BLaER1 (cell line): ENCODE data around the gene TSKS.

Experiments
- H3K27ac ChIP-seq: shearing (Covaris generic); formaldehyde crosslinking; 2 replicates; pipeline ENCODE4 v1.8.1; 2022
- H3K27me3 ChIP-seq: shearing (Covaris generic); formaldehyde crosslinking; 2 replicates; pipeline ENCODE4 v1.8.1; 2022
- H3K36me3 ChIP-seq: shearing (Covaris generic); formaldehyde crosslinking; 2 replicates; pipeline ENCODE4 v1.8.1; 2022
- H3K4me1 ChIP-seq: shearing (Covaris generic); formaldehyde crosslinking; 2 replicates; pipeline ENCODE4 v1.8.1; 2022
- H3K4me2 ChIP-seq: shearing (Covaris generic); formaldehyde crosslinking; 2 replicates; pipeline ENCODE4 v1.8.1; 2022
- H3K4me3 ChIP-seq: shearing (Covaris generic); formaldehyde crosslinking; 2 replicates; pipeline ENCODE4 v1.8.1; 2022
- H3K9ac ChIP-seq: shearing (Covaris generic); formaldehyde crosslinking; 2 replicates; pipeline ENCODE4 v1.8.1; 2022
- H3K9me3 ChIP-seq: shearing (Covaris generic); formaldehyde crosslinking; 2 replicates; pipeline ENCODE4 v1.8.1; 2022
- H4K20me1 ChIP-seq: shearing (Covaris generic); formaldehyde crosslinking; 2 replicates; pipeline ENCODE4 v1.8.1; 2022
- Cebpa-rat ChIP-seq: shearing (Covaris generic); IDR thresholded peaks from 2 replicates; pipeline ENCODE4 v1.8.1; 2022

TSKS gene

GRCh38 chr19:49770529-49770928, 7.4 kb upstream of the TSKS start:
- no peak for TF ChIP-seq Cebpa-rat
- H3K4me3 ChIP-seq: no peak overlapping the region
- H3K4me2 ChIP-seq: no peak overlapping the region
- no peak overlapping the region for H3K9ac ChIP-seq
- H3K27ac ChIP-seq: no peak overlapping the region
- H4K20me1 ChIP-seq: peaks cover 57% of the 10 kb centered on the region
- H3K9me3 ChIP-seq: no peaks in the 10 kb centered on the region
- no peaks in the 10 kb centered on the region for H3K27me3 ChIP-seq
- peaks cover 21% of the 10 kb centered on the region for H3K4me1 ChIP-seq
- peaks cover 50% of the 10 kb centered on the region for H3K36me3 ChIP-seq

DNA sequence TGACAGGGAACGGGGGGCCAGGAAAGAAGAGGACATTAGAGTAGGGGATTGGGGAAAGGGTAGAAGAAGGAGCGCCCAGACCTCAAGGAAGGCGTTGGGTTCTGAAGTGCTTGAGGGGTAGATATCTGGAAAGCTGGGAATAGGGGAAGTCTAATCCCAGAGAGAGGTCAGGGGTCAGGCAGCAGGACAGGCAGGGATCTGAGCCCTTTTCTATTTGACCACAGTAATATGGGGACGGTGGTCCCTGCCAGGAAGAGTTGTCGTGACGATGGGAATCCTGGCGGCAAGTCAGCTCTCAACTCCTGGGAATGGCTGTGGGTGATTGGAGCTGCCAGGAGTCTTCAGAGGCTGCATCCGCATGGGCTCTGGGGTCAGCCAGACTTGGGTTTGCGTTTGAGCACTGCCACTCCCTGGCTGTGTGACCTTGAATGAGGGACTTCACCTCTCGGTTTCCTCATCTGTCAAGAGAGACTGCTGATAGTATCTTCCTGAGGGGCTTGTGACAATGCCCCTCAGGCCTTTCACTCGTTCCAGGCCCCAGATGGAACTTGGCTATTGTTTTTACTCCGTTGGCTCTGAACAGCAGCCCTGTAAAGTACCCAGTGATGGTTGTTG, 5.0 kb upstream of the TSKS start:
- Histone ChIP-seq H4K20me1 (peaks cover 32% of the 10 kb centered on the region), H3K4me3 (peak overlapping the region; percentile 85), H3K9me3 (no peaks in the 10 kb centered on the region), H3K9ac (peak overlapping the region; percentile 89), H3K27ac (peak overlapping the region; percentile 71), H3K27me3 (no peaks in the 10 kb centered on the region), H3K4me2 (peak overlapping the region; percentile 97), H3K4me1 (peaks cover 23% of the 10 kb centered on the region), H3K36me3 (peaks cover 29% of the 10 kb centered on the region)
- no peak for TF ChIP-seq Cebpa-rat

GRCh38 chr19:49767381-49767780, 4.3 kb upstream of the TSKS start:
- Histone ChIP-seq H3K9ac (peak overlapping the region; percentile 89), H3K36me3 (peaks cover 23% of the 10 kb centered on the region), H3K27ac (peak overlapping the region; percentile 71), H4K20me1 (peaks cover 27% of the 10 kb centered on the region), H3K9me3 (no peaks in the 10 kb centered on the region), H3K4me2 (peak overlapping the region; percentile 97), H3K27me3 (no peaks in the 10 kb centered on the region), H3K4me1 (peaks cover 23% of the 10 kb centered on the region), H3K4me3 (peak overlapping the region; percentile 85)
- no peak for TF ChIP-seq Cebpa-rat

DNA sequence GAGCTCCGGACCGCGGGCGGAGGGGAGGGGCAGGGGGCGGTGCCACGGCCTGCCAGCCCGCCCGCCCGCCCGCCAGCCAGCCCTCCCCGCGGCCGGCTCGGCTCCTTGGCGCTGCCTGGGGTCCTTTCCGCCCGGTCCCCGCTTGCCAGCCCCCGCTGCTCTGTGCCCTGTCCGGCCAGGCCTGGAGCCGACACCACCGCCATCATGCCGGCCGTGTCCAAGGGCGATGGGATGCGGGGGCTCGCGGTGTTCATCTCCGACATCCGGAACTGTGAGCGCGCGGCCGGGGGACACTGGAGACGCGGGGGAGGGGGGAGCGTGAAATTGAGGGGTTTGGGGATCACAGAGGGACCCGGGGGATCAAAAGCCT, 3.8 kb upstream of the TSKS start, which contains the start of gene AP2A1:
TSS of gene AP2A1 (plus strand) at position 72 of the 370 bp plus-strand sequence. CDS start at position 205, 133 bp downstream.
- peak within 1 kb of the TSS; percentile 97 for H3K4me2 ChIP-seq
- H3K9ac ChIP-seq: peak within 1 kb of the TSS; percentile 89
- H3K4me3 ChIP-seq: peak within 1 kb of the TSS; percentile 85
- H3K27me3 ChIP-seq: no peaks in the 10 kb centered on the region
- H3K27ac ChIP-seq: peak within 1 kb of the TSS; percentile 79
- no peak for TF ChIP-seq Cebpa-rat
- H3K36me3 ChIP-seq: peaks cover 23% of the 10 kb centered on the region
- no peaks in the 10 kb centered on the region for H3K9me3 ChIP-seq
- peaks cover 23% of the 10 kb centered on the region for H3K4me1 ChIP-seq
- H4K20me1 ChIP-seq: peaks cover 27% of the 10 kb centered on the region

DNA sequence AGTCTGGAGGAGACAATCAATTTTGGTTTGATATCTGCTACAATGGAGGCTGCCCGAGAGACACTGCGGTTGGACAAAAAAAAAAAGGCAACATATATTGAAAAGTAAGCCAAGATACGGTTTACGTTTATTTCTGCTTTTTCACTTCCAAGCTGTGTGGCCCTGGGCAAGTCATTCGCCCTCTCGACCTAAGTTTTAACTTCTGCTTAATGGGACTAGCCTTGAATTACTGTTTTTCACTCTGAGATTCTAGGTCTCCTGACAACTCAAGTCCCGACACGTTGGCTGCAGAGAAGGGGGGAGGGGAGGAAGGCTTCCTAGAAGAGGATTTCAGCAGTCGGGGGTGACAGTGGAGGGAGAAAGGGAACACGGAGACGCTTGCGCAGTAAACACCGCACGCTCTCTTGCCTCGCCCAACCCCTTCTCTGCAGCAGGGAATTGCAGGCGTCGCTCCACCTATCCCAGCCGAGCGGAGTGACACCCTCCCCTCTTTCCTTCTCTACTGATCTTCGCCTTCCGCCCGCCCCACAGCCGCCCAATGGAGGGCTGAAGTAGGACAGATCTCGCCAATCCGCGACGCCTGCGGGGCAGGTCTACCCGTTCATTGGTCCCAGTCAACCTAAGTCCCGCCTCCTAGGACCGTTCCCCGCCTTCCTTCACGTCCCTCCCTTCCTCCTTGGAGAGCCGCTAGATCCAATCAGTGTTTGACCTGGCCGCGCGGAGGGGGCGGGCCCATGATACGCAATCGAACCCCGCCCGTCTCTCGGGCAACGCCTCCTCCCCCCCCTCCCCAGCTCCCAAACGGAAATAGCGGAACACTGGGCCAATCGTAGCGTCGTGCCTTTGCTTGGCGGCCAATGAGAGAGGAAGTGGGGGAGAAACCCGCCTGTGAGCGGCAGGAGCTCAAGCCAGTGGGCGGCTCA, 3.2 kb upstream of the TSKS start:
- Histone ChIP-seq H3K4me3 (peak overlapping the region; percentile 61), H3K9me3 (no peaks in the 10 kb centered on the region), H3K9ac (peak overlapping the region; percentile 72; the same call in 1 of the 2 replicates), H3K27me3 (no peaks in the 10 kb centered on the region), H3K36me3 (peaks cover 18% of the 10 kb centered on the region), H3K27ac (peak overlapping the region; percentile 79), H3K4me2 (peak overlapping the region; percentile 74), H4K20me1 (peaks cover 27% of the 10 kb centered on the region), H3K4me1 (peaks cover 23% of the 10 kb centered on the region)
- TF ChIP-seq Cebpa-rat: 0 out of 2 replicates have a peak, but pooled peaks have one; percentile 10

GRCh38 chr19:49764341-49764740, 1.2 kb upstream of the TSKS start:
- Histone ChIP-seq H3K4me2 (no peak overlapping the region), H3K27me3 (no peaks in the 10 kb centered on the region), H3K36me3 (peaks cover 3% of the 10 kb centered on the region; the same call in 1 of the 2 replicates), H3K9ac (no peak overlapping the region), H3K4me1 (peaks cover 23% of the 10 kb centered on the region), H3K4me3 (no peak overlapping the region), H3K9me3 (no peaks in the 10 kb centered on the region), H4K20me1 (peaks cover 16% of the 10 kb centered on the region; the same call in 1 of the 2 replicates), H3K27ac (no peak overlapping the region)
- TF ChIP-seq Cebpa-rat: no peak

DNA sequence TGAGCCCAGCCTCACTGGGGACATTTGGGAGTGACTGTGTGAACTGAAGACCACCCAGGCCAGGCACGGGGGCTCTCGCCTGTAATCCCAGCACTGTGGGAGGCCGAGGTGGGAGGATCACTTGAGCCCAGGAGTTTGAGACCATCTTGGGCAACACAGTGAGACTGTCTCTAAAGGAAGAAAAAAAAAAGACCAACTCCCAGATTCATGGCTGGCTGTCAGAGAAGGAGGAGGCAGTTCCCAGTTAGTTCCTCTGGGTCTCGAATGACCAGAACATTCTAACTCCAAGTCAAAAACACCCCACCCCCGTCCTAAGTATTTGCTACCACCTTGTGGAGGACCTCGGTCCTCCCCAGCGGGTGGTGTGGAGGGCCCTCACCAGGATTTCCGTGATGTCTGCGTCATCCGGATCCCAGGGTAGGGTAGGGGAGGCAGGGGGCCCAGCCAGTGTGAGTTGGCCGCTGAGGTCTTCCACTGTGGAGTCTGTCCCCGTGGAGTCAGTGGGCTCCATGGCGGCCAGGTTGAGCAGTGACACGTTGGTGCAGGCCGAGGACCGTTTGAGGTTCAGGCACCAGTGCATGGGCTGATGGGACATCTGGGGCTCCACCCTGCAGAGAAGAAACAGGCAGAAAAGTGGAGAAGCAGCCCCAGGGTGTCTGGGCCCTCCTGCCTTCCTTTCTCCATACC, 1.3 kb downstream of the TSKS start:
- Histone ChIP-seq H3K27me3 (no peaks in the 10 kb centered on the region), H3K36me3 (no peaks in the 10 kb centered on the region), H3K9me3 (no peaks in the 10 kb centered on the region), H3K27ac (no peak overlapping the region), H3K9ac (no peak overlapping the region), H4K20me1 (no peaks in the 10 kb centered on the region), H3K4me3 (no peak overlapping the region), H3K4me1 (peaks cover 9% of the 10 kb centered on the region), H3K4me2 (no peak overlapping the region)
- TF ChIP-seq Cebpa-rat: no peak

GRCh38 chr19:49761249-49761624, 1.9 kb downstream of the TSKS start:
- Histone ChIP-seq H3K36me3 (no peaks in the 10 kb centered on the region), H3K4me1 (peaks cover 9% of the 10 kb centered on the region), H3K9me3 (peaks cover under 1% of the 10 kb centered on the region), H3K4me3 (no peak overlapping the region), H3K4me2 (no peak overlapping the region), H3K9ac (no peak overlapping the region), H3K27me3 (no peaks in the 10 kb centered on the region), H3K27ac (no peak overlapping the region), H4K20me1 (no peaks in the 10 kb centered on the region)
- TF ChIP-seq Cebpa-rat: no peak

DNA sequence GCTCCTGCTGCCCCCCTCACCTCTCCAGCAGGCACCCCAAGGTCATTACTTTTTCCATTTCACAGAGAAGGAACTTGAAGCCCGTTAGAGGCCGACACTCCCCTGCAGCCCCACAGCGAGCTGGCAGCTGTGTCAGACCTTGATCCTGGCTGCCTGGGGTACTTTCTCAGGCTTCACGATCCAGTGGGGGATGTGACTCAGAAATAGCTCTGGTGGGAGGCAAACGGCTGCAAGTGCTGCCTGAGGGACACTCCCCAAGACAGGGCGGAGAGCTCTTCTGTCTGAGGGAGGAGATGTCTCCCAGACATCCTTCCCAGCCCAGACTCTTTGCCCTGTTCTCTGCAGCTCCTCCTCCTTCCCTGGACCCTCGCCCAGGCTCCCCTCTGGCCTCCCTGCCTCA, 4.8 kb downstream of the TSKS start:
- Histone ChIP-seq H3K4me2 (no peak overlapping the region), H3K27me3 (no peaks in the 10 kb centered on the region), H3K9ac (no peak overlapping the region), H3K4me3 (no peak overlapping the region), H3K9me3 (peaks cover 18% of the 10 kb centered on the region), H3K4me1 (no peaks in the 10 kb centered on the region), H3K27ac (no peak overlapping the region), H4K20me1 (no peaks in the 10 kb centered on the region), H3K36me3 (no peaks in the 10 kb centered on the region)
- no peak for TF ChIP-seq Cebpa-rat
